ENCODE data around the gene C8G. TPM values are rescaled to one million over a fixed set of nuclear protein-coding genes. Genes with fewer than 3 reads are reported as not detected.

C8G gene
- total RNA-seq, 4 donors from 2014 or later = 1.7 to 5.2 TPM; not detected in 2

- TF ChIP-seq CTCF (IDR thresholded peaks at IDR 0.05 in 4 of 5, conservative IDR thresholded peaks at IDR 0.05 in 1 of 5) (no peak), POLR2A (IDR thresholded peaks at IDR 0.05) (no peak)
- no peak overlapping the region for H3K4me3 ChIP-seq
- H3K27ac ChIP-seq = no peak overlapping the region
- H3K36me3 ChIP-seq = peaks cover 0 to 37% of the 10 kb centered on the region in 2 donors
- in situ Hi-C loops (cut with MboI; ENCODE audit: low sequenced_read_pairs in 4 of 4) = no loop called here
- intact Hi-C loops (cut with DNase I; ENCODE audit: low total_unique reads) = no loop called here
- H3K9me3 ChIP-seq = no peaks in the 10 kb centered on the region
- no peaks in the 10 kb centered on the region for H3K4me1 ChIP-seq
- no peaks in the 10 kb centered on the region for H3K27me3 ChIP-seq
- DNase-seq = no peak
- ATAC-seq = no peak
These were observed 34.2 kb upstream of the C8G start for GRCh38 chr9:136910901-136911245.

GRCh38 chr9:136913701-136914438 is 31.2 kb upstream of the C8G start:
- in situ Hi-C loops (cut with MboI; ENCODE audit: low sequenced_read_pairs in 4 of 4) (no loop called here), intact Hi-C loops (cut with DNase I; ENCODE audit: low total_unique reads) (no loop called here)
- H3K4me1 ChIP-seq = no peaks in the 10 kb centered on the region
- H3K4me3 ChIP-seq = no peak overlapping the region
- no peak for DNase-seq
- no peaks in the 10 kb centered on the region for H3K9me3 ChIP-seq
- H3K27me3 ChIP-seq = no peaks in the 10 kb centered on the region
- H3K36me3 ChIP-seq = peaks cover 0 to 43% of the 10 kb centered on the region in 2 donors
- ATAC-seq = no peak
- TF ChIP-seq POLR2A (IDR thresholded peaks at IDR 0.05) (no peak), CTCF (IDR thresholded peaks at IDR 0.05 in 4 of 5, conservative IDR thresholded peaks at IDR 0.05 in 1 of 5) (no peak)
- H3K27ac ChIP-seq = no peak overlapping the region

DNA sequence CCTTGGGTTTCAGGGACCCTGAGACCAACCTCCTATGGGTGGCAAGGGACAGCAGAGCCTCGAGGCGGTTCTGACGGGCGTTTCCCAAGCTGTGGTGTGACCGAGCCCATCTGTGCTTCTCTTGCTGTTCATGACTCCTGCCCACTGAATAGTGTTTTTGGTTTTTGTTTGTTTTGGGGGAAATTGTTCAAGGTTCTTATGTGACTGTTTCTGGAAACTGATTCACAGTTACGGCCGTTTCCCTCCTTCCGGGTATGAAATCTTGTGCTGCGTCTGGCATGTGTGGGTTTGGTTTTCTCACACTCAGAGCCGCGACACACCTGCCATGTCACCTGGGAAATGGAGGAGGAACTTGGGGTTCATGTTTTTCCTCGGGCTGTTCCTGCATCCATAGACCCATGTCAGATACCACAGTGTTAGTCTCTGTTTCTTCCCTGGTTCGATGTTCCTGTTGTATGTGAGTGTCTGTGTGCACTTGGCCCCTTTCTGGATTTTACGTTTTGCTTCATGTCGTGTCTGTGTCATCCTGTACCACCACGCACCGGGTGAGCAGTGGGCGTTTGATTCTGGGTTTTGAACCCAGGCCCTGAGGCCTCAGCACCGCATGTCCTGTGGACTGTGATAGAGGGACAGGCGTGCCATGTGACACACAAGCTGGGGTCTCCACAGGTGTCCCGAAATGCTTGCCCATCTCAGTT is 29.3 kb upstream of the C8G start:
- DNase-seq (no peak), ATAC-seq (no peak)
- no peaks in the 10 kb centered on the region for H3K9me3 ChIP-seq
- no peaks in the 10 kb centered on the region for H3K4me1 ChIP-seq
- intact Hi-C loops (cut with DNase I; ENCODE audit: low total_unique reads) (no loop called here), in situ Hi-C loops (cut with MboI; ENCODE audit: low sequenced_read_pairs in 4 of 4) (no loop called here)
- no peak overlapping the region for H3K4me3 ChIP-seq
- H3K27me3 ChIP-seq = no peaks in the 10 kb centered on the region
- peaks cover 0 to 35% of the 10 kb centered on the region in 2 donors for H3K36me3 ChIP-seq
- TF ChIP-seq POLR2A (IDR thresholded peaks at IDR 0.05) (no peak), CTCF (IDR thresholded peaks at IDR 0.05 in 4 of 5, conservative IDR thresholded peaks at IDR 0.05 in 1 of 5) (no peak)
- H3K27ac ChIP-seq = no peak overlapping the region

GRCh38 chr9:136916330-136917184 is 28.5 kb upstream of the C8G start:
- H3K4me1 ChIP-seq = no peaks in the 10 kb centered on the region
- no peak overlapping the region for H3K4me3 ChIP-seq
- H3K9me3 ChIP-seq = no peaks in the 10 kb centered on the region
- intact Hi-C loops (cut with DNase I; ENCODE audit: low total_unique reads) (no loop called here), in situ Hi-C loops (cut with MboI; ENCODE audit: low sequenced_read_pairs in 4 of 4) (no loop called here)
- DNase-seq (no peak), ATAC-seq (no peak)
- H3K27me3 ChIP-seq = no peaks in the 10 kb centered on the region
- TF ChIP-seq POLR2A (IDR thresholded peaks at IDR 0.05) (no peak), CTCF (IDR thresholded peaks at IDR 0.05 in 4 of 5, conservative IDR thresholded peaks at IDR 0.05 in 1 of 5) (no peak)
- peaks cover 0 to 39% of the 10 kb centered on the region in 2 donors for H3K36me3 ChIP-seq
- no peak overlapping the region for H3K27ac ChIP-seq
